GM10266 (cell line): ENCODE measurements around the gene XK.
"Not testable (repeated sequence)": the region's sequence is repeated elsewhere in the genome, so short reads cannot be mapped to it uniquely, and the experiment has no call there.

Experiments
- DNase-seq: peaks from one replicate; pipeline ENCODE4 v3.0.0; 2012; ENCODE audit errors: extremely low spot score
- TF ChIP-seq, protein P1 (sequence below): IDR thresholded peaks from 2 replicates; pipeline ENCODE4 v1.5.1; 2012; ENCODE audit warnings: mild to moderate bottlenecking, low read depth; ENCODE audit not compliant: control insufficient read depth, insufficient read depth; ENCODE audit errors: missing control alignments

The XK gene

DNA sequence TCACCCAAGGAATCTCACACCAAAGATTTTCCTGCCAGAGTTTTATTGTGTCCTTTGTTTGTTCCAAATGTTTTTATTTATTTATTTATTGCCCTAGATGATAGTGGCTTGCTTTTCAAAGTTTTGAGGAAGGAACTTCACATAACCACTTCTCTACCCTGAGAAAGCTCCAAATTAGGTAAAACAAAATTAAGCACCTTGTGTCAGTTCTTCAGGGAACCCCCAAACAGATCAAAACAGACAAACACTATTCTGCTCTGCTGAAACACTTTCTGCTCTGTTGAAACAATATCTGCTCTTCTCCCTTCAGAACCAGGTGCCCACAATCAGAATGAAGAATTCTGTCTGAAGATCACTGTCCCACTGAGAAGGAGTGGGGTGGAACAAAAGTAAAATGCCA, 77.8 kb downstream of the XK start:
- no peak for DNase-seq
- TF ChIP-seq, protein P1, sequence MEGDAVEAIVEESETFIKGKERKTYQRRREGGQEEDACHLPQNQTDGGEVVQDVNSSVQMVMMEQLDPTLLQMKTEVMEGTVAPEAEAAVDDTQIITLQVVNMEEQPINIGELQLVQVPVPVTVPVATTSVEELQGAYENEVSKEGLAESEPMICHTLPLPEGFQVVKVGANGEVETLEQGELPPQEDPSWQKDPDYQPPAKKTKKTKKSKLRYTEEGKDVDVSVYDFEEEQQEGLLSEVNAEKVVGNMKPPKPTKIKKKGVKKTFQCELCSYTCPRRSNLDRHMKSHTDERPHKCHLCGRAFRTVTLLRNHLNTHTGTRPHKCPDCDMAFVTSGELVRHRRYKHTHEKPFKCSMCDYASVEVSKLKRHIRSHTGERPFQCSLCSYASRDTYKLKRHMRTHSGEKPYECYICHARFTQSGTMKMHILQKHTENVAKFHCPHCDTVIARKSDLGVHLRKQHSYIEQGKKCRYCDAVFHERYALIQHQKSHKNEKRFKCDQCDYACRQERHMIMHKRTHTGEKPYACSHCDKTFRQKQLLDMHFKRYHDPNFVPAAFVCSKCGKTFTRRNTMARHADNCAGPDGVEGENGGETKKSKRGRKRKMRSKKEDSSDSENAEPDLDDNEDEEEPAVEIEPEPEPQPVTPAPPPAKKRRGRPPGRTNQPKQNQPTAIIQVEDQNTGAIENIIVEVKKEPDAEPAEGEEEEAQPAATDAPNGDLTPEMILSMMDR, result no peak

DNA sequence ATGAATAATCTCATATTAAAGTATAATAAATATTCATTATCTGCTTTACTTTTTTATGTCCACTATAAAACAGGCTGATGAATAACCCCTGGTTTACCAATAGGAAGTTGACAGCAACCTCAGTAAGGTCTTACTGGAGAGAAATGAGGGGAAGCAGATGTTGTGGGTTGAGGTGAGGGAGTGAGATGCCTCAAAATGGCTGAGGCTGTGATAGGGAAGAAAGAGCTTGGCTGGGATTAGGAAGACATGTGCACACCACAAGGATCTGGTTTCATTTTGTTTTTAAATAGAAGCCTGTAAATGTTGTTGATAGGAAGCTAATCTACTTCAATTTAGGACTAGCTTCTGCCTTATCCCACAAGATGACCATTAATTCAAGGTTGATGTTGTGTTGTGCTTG, 79.9 kb downstream of the XK start:
- no peak for DNase-seq
- TF ChIP-seq, protein P1, result no peak

DNA sequence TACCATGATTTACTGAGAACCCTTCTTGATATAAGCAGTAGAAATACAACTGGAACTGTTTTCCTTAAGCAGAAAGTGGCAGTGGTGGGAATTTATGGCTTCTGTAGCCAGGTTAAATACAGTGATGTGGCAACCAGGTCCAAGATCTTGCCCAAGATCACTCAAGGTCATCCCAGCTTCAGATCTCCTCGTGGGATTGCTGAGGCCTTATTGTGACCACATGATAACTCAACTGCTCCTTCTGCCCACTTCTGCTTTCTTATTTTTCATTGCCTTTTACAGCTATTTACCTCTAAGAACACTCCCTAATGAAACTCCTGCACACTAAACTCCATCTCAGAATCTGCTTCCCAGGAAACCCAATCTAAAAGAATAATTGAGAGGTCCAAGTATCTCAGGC, 81.8 kb downstream of the XK start:
- TF ChIP-seq, protein P1, result no peak
- no peak for DNase-seq

DNA sequence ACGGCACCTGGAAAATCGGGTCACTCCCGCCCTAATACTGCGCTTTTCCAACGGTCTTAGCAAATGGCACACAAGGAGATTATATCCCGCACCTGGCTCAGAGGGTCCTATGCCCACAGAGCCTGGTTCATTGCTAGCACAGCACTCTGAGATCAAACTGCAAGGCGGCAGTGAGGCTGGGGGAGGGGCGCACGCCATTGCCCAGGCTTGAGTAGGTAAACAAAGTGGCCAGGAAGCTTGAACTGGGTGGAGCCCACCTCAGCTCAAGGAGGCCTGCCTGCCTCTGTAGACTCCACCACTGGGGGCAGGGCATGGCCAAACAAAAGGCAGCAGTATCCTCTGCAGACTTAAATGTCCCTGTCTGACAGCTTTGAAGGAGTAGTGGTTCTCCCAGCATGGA, 83.3 kb downstream of the XK start:
- DNase-seq, result not testable (repeated sequence)

DNA sequence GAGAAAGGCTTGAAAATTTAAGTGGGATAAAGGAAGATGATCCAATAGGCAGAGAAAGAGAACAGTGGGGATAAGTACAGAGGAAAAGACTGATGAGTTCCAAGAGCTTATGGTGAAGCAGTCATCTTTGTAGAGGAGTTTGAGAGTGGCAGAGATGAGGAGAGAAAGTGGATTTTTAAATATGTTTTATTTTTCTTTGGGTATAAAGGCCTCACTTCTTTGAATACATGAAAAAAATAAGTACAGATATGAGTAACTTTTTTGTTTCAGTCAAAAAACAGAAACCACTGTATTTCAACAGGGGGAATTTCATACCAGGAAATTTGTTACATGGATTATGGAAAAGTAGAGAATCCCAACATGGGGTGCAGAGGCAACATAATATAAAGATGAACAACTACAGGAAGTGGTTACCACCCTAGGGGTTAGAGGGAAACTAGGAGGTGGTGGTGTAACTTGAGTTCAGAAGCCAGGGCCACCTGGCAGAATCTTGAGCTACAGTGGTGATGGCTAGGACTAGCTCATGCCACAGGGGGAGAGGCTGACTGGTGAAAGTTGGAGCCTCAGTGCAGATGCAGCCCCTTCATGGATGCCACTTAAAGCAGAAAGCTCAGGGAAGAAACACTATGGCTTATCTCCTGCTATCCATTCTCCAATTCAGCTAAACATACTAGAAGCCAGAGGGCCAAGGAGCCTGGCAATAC, 90.8 kb downstream of the XK start:
- no peak for DNase-seq
- TF ChIP-seq, protein P1, result no peak

DNA sequence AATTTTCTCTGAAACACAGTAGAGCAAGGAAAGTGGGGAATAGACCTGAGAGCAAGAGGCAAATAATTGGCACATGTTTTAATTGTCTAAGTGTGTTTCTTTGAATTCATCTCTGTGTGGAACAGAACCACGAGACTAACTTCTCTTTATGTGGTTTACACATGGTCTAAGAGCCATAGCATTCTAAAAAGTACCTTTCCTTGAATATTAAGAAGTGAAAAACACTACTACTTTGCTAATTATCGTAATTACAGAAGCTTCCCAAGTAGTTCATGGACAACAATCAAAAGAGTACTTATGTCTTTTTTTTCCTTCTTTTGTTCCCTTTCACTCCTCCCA, 91.4 kb downstream of the XK start:
- TF ChIP-seq, protein P1, result no peak

DNA sequence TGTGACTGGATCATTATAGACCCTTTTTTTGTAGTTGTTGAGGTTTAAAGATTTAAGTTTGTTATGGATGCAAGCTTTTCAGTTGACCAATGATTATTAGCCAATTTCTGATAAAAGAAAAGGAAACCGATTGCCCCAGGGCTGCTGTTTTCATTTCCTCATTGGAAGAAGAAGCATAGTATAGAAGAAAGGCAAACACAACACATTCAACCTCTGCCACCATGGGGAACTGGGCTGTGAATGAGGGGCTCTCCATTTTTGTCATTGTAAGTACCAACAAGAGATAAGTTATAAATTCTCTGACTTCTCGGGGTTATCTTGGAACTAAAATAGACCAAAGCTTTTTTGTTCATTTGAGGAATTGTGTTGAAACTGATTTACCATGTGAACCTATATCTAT, 94.3 kb downstream of the XK start, which contains the start of gene CYBB:
Gene CYBB, plus strand, starts transcription at position 203 of the 400 bp plus-strand sequence. Its CDS starts 19 bp downstream, at position 222.
- no peak for DNase-seq
- TF ChIP-seq, protein P1, result no peak

More for the DNA sequence above, 91.4 kb downstream of the XK start:
- no peak for DNase-seq

DNA sequence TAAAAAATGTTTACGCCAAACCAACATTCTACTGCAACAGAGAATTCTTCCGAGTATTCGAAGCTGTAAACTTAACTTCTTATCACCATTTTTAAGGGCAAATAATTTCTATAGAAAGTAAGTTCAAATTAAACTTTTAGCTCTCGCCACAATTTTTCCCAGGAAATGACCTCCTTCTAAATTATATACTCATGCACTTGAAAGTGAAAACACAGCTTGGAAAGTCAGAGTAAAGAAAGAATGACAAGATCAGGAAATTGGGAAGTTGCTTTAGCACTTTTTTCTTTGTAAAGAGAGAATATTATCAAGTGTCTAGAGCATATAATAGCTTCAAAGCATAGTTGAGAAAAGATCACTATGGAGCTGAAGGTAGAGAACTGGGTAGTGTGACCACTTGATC, 95.5 kb downstream of the XK start:
- no peak for DNase-seq

More for the DNA sequence above, 95.5 kb downstream of the XK start:
- TF ChIP-seq, protein P1, result no peak
